ENCODE data around the gene NEDD9.

- TF ChIP-seq CTCF (IDR thresholded peaks at IDR 0.05; ENCODE audit: insufficient read depth, low read length), result no peak
- TF ChIP-seq REST (IDR thresholded peaks at IDR 0.05; ENCODE audit: insufficient replicate concordance, low read depth), result no peak
- TF ChIP-seq POLR2AphosphoS5 (IDR thresholded peaks at IDR 0.05; ENCODE audit: low read depth), result no peak
- TF ChIP-seq GABPA (IDR thresholded peaks at IDR 0.05; ENCODE audit: low read depth), result no peak
These were observed 44.4 kb upstream of the NEDD9 start for GRCh38 chr6:11276911-11277274.

Data from HL-60 (cell line).